ENCODE measurements around the gene EPHA1.

EPHA1 gene

GRCh38 chr7:143354376-143354775 lies 54.3 kb downstream of the EPHA1 start:
- DNase-seq (ENCODE audit: low spot score): no peak
- ATAC-seq (ENCODE audit: low read depth): no peak
- TF ChIP-seq CTCF (IDR thresholded peaks at IDR 0.05; ENCODE audit: poor library complexity, severe bottlenecking): no peak
- Histone ChIP-seq H3K36me3 (ENCODE audit: low read depth) (no peaks in the 10 kb centered on the region), H3K27me3 (ENCODE audit: insufficient read depth, poor library complexity, severe bottlenecking) (no peaks in the 10 kb centered on the region), H3K27ac (ENCODE audit: poor library complexity, severe bottlenecking) (no peak overlapping the region), H3K4me1 (ENCODE audit: insufficient read depth, poor library complexity, severe bottlenecking) (no peaks in the 10 kb centered on the region), H3K9me3 (ENCODE audit: severe bottlenecking) (no peaks in the 10 kb centered on the region), H3K4me3 (ENCODE audit: severe bottlenecking) (no peak overlapping the region)

- ATAC-seq (ENCODE audit: low read depth) (no peak), DNase-seq (ENCODE audit: low spot score) (no peak)
- no peak for TF ChIP-seq CTCF (IDR thresholded peaks at IDR 0.05; ENCODE audit: poor library complexity, severe bottlenecking)
- H3K9me3 ChIP-seq (ENCODE audit: severe bottlenecking): no peaks in the 10 kb centered on the region
- H3K27ac ChIP-seq (ENCODE audit: poor library complexity, severe bottlenecking): no peak overlapping the region
- H3K36me3 ChIP-seq (ENCODE audit: low read depth): no peaks in the 10 kb centered on the region
- H3K27me3 ChIP-seq (ENCODE audit: insufficient read depth, poor library complexity, severe bottlenecking): no peaks in the 10 kb centered on the region
- no peak overlapping the region for H3K4me3 ChIP-seq (ENCODE audit: severe bottlenecking)
- no peaks in the 10 kb centered on the region for H3K4me1 ChIP-seq (ENCODE audit: insufficient read depth, poor library complexity, severe bottlenecking)
These were observed 56.1 kb downstream of the EPHA1 start for GRCh38 chr7:143352531-143353002.

- no peaks in the 10 kb centered on the region for H3K36me3 ChIP-seq (ENCODE audit: low read depth)
- no peaks in the 10 kb centered on the region for H3K27me3 ChIP-seq (ENCODE audit: insufficient read depth, poor library complexity, severe bottlenecking)
- H3K4me3 ChIP-seq (ENCODE audit: severe bottlenecking): no peak overlapping the region
- ATAC-seq (ENCODE audit: low read depth): no peak
- H3K4me1 ChIP-seq (ENCODE audit: insufficient read depth, poor library complexity, severe bottlenecking): no peaks in the 10 kb centered on the region
- no peak overlapping the region for H3K27ac ChIP-seq (ENCODE audit: poor library complexity, severe bottlenecking)
- H3K9me3 ChIP-seq (ENCODE audit: severe bottlenecking): no peaks in the 10 kb centered on the region
- no peak for DNase-seq (ENCODE audit: low spot score)
- TF ChIP-seq CTCF (IDR thresholded peaks at IDR 0.05; ENCODE audit: poor library complexity, severe bottlenecking): no peak
These were observed 57.1 kb downstream of the EPHA1 start for GRCh38 chr7:143351574-143351973.

- H3K27ac ChIP-seq (ENCODE audit: poor library complexity, severe bottlenecking): no peak overlapping the region
- TF ChIP-seq CTCF (IDR thresholded peaks at IDR 0.05; ENCODE audit: poor library complexity, severe bottlenecking): no peak
- no peaks in the 10 kb centered on the region for H3K27me3 ChIP-seq (ENCODE audit: insufficient read depth, poor library complexity, severe bottlenecking)
- H3K4me3 ChIP-seq (ENCODE audit: severe bottlenecking): no peak overlapping the region
- H3K36me3 ChIP-seq (ENCODE audit: low read depth): no peaks in the 10 kb centered on the region
- no peak for DNase-seq (ENCODE audit: low spot score)
- no peak for ATAC-seq (ENCODE audit: low read depth)
- no peaks in the 10 kb centered on the region for H3K4me1 ChIP-seq (ENCODE audit: insufficient read depth, poor library complexity, severe bottlenecking)
- H3K9me3 ChIP-seq (ENCODE audit: severe bottlenecking): no peaks in the 10 kb centered on the region
These were observed 57.6 kb downstream of the EPHA1 start for GRCh38 chr7:143351060-143351459.

GRCh38 chr7:143347950-143348349 lies 60.7 kb downstream of the EPHA1 start:
- H3K27ac ChIP-seq (ENCODE audit: poor library complexity, severe bottlenecking): no peak overlapping the region
- no peak for TF ChIP-seq CTCF (IDR thresholded peaks at IDR 0.05; ENCODE audit: poor library complexity, severe bottlenecking)

More at GRCh38 chr7:143347950-143348349, 60.7 kb downstream of the EPHA1 start:
- Histone ChIP-seq H3K36me3 (ENCODE audit: low read depth) (no peaks in the 10 kb centered on the region), H3K27me3 (ENCODE audit: insufficient read depth, poor library complexity, severe bottlenecking) (no peaks in the 10 kb centered on the region), H3K9me3 (ENCODE audit: severe bottlenecking) (no peaks in the 10 kb centered on the region), H3K4me1 (ENCODE audit: insufficient read depth, poor library complexity, severe bottlenecking) (no peaks in the 10 kb centered on the region), H3K4me3 (ENCODE audit: severe bottlenecking) (no peak overlapping the region)
- ATAC-seq (ENCODE audit: low read depth) (no peak), DNase-seq (ENCODE audit: low spot score) (no peak)

All from RWPE2 (cell line).